ENCODE measurements around the gene HCN2. TPM values are rescaled to one million over a fixed set of nuclear protein-coding genes. Genes with fewer than 3 reads are reported as not detected.
"Not testable (repeated sequence)": the region's sequence is repeated elsewhere in the genome, so short reads cannot be mapped to it uniquely, and the experiment has no call there.

HCN2 gene
- total RNA-seq, 1 donor from 2014 or later: 8.0 TPM

DNA sequence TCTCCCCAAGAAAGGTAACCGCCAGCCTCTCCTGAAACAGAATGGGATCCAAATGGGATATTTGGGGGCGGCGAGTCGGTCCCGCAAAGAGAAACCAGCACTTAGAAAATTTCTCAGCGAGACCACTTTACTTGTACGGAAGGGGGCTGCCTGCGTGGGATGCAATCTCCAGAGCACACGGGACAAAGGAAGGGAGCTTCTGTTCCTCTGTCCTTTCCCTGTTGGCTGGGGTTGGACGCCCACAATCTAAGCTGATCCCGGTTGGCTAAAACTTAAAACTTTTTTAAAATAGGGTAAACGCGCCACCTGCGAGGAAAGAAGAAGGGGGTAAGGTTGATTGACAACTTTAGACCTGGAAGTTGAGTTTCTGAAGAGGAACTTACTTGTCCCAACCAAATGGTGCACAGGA lies 18.1 kb upstream of the HCN2 start:
- DNase-seq: no peak

DNA sequence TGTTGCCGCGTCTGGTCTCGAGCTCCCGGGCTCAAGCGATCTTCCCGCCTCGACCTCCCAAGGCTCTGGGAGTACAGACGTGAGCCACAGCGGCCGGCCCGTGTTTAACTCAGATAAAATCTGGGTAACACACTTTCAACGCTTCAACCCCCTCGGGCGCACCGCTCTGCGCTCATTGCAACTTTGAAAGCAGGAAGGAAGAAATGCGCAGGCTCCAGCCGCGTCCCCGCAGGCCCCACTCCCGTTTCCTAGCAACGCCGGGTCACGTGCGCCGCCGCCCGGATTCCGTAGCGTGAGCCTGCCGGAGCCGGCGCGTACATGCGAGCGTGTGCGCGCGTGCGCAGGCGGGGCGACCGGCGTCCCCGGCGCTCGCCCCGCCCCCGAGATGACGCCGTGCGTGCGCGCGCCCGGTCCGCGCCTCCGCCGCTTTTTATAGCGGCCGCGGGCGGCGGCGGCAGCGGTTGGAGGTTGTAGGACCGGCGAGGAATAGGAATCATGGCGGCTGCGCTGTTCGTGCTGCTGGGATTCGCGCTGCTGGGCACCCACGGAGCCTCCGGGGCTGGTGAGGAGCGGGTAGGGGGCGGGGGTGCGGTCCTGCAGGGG lies 17.4 kb upstream of the HCN2 start, which contains the start of gene BSG:
Gene BSG, plus strand, starts transcription at position 457 of the 603 bp plus-strand sequence. Its CDS starts 39 bp downstream, at position 496.
- peak; percentile 94 for DNase-seq

DNA sequence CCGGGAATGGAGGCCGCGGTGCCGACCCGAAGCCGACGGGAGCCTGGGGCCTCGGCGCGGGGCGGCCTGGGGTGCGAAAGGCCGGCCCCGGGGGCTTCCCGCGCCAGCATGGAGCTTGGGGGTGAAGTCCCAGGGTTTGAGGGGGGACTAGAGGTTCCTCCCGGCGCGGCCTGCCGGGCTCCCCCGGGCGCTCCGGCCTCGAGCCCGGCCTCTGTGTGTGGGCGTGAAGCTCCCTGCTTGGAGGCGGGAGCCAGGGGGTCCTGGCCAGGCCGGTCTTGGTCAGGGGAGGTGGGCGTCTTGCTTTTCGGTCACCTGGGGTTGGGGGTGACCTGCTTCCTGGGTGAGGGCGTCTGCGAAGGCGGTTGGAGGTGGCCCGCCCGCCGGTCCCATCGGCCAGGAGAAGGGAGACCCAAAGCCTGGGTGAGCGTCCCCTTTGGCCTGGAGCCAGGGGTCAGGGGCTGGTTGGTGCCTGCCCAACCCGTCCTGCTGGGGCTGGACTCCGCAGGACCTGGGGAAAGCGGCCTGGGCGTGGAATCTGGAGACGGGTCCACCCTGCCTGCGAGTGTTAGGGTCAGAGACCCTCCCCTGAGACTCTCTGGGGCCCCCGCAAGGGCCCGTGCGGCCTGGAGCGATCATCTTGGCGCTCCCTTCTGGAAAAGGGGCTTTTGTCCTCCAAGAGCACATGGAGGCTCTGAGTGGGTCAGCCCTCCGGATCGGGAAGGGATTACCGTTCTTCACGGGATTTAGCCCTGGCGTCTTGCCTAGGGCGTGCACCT lies 16.8 kb upstream of the HCN2 start:
- no peak for DNase-seq

DNA sequence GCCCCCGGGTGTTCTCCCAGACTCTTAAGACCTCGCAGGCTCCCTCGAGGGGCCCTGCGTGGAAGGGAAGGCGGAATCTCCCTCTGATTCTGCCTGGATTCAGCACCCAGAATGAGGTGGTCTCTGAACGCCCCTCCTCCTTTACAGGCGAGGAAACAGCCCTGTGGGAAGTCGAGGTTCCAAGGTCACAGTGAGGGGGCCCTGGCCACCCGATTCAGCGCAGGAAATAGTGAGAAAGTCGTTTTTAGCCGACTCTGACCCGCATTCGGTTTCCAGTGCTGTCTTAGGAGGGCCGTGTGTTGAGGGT lies 16.2 kb upstream of the HCN2 start:
- no peak for DNase-seq

DNA sequence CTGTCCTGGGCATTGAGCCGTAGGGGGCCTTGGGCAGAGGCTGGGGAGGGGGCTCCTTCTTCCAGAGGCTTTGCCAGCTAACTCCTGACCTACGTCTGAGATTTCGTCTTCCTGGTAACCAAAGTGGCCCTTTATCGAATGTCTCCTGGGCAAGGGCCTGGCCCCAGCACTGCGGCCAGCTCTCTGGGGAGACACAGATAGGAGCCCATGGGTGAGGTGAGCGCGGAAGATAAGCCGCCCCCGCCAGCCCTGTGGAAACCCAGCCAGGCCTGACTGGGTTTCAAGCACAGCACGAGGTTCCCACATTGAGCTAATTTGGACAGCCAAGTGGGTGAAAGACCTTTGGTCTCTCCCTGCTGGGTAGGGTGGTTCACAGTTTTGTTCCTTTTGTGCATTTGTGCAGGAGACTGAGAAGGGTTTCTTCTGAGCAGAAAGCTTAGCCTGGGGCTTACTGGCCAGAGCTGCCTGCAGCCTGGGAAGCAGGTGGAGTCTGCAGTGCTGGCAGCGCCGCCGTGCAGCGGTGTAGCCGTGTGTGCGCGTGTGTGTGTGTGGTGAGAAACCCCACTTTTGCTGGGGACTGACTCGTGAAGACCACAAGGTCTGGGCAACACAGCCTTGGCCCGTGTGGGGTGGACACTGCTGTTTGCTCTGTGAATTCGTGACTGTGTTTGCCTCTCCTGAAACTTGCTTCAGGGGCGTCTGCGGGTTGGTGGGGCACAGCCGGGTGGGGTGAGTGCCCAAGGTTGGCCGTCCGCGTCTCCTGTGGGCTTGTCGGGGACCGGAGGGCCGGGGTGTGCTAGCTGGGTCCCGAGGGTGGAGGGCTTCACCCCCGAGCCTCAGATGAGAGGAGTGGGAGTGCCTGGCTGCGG lies 14.8 kb upstream of the HCN2 start:
- DNase-seq: peak; percentile 60

DNA sequence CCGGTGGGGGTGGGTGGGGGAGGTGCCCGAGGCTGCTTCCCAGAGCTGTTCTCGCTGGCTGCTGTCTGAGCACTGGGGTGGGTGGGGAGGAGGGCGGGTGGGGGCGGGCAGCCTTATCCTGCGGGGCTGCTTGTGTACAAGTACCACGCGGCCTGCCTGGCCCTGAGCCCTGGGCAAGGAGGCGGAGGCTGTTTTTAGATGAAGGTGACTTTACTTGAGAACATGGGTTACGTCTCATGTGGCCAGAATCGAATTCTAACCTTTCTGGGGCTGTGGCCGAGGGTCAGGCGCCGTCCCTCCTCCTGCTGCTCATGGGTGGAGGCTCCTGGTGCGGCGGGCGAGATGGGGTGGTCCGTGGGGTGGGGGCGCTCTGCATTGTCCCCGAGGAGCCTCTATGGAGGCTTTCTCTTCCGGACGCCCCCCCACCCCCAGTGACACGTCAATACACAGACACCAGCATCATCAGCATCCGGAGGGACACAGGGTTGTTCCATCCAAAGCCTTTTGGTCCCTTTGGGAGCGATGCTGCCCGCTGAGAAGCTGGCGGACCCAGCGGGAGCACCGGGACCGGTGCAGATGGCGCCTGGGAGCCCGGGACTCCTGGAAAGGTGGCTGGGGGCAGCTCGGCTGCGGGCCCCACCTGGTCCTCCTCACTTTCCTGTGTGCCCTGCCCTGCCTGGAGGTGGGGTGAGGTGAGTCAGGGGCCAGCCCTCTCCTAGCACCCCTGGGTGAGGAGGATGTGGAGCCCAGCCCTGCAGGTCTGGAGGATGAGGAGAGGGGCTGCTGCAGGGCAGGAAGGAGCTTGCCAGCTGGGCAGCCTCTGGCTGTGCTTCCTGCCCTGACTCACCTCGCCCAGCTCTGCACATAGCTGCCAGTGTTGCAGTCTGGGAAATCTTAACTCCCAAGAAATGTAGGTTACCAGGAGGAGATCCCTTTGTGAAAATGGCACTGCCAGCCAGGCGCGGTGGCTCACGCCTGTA lies 13.9 kb upstream of the HCN2 start:
- DNase-seq: peak; percentile 41

DNA sequence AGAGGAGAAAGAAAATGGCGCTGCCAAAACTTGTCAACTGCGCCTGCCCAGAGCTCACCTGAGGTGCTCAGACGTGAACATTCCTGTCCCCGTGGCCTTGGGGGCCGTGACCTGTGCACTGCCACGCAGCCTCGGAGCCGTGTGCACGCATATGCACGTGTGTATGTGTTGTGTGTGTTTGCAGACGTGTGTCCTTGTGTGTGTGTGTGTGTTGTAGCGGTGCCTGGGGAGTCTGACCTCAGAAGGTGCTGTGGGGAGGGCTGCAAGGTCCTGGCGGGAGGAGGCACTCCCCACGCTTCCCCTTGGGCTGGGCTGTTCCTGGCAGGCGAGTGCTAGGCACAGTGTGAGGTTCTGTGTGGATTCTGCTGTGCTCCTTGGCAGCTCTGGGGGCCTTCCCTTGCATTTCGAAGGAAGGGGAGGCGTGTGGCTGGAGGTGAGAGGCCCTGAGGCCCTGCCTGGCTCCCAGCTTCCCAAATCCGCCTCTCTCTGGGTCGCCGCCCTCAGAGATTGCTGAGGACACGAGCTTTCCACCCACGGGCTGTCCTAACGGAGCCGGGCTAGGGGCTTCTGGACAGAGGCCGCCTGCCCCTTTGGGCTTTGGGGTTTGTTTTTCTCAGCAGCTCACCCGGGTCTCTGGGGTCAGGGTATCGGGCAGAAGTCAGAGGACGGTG lies 12.8 kb upstream of the HCN2 start:
- DNase-seq: no peak

DNA sequence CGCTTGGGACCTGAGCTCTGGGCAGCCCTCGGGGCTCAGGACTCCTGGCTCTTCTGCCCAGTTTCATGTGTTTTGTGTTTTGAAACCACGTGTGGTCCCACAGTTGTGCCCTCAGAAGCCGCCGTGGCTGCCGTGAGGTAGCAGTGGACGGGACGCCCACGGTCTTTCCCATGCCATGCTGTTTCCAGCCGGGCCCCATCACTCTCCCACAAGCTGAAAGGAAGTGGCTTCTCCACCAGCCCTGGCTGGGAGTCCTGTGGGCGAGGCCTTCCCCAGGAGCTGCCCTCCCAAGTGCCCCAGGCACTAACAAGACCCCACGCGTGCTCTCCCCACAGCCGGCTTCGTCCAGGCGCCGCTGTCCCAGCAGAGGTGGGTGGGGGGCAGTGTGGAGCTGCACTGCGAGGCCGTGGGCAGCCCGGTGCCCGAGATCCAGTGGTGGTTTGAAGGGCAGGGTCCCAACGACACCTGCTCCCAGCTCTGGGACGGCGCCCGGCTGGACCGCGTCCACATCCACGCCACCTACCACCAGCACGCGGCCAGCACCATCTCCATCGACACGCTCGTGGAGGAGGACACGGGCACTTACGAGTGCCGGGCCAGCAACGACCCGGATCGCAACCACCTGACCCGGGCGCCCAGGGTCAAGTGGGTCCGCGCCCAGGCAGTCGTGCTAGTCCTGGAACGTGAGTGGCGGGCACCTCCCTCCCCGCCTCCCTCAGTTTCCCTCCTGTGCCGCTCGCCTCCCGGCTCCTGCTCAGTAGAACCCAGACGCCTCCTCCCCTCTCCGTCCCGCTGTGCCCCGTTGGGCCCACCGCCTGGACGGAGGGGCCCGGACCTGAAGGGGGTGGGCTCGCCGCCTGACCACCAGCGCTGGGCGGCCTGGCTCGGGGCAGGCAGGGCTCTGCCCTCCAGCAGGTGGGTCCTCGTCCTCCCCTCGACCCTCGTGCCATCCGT lies 12.0 kb upstream of the HCN2 start:
- no peak for DNase-seq

DNA sequence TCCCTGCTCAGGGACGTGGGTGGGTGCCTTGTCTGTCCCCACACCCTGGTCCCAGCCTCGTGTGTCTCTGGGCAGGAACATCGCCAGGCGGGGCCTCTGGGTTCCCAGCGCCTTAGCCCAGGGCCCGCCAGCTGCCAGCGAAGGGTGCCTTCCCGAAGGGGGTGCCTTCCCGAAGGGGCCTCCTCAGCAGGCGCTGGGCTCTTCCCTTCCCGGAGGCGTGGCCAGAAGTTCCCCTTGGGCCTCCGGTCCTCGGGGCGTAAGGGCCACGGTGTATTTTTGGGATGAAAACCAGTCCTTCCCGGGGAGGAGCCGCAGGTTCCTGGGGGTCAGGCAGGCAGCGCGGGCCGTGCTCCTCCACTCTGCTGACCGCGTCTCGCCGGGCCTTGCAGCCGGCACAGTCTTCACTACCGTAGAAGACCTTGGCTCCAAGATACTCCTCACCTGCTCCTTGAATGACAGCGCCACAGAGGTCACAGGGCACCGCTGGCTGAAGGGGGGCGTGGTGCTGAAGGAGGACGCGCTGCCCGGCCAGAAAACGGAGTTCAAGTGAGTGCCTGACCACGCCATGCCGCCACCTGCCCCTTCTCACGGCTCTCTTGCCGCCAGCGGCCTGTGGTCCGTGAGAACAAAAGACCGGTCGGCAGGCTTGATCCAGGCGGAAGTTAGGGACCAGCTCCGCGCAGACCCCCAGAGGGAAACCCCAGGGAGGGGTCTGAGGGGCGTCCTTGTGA lies 10.4 kb upstream of the HCN2 start:
- DNase-seq: no peak

DNA sequence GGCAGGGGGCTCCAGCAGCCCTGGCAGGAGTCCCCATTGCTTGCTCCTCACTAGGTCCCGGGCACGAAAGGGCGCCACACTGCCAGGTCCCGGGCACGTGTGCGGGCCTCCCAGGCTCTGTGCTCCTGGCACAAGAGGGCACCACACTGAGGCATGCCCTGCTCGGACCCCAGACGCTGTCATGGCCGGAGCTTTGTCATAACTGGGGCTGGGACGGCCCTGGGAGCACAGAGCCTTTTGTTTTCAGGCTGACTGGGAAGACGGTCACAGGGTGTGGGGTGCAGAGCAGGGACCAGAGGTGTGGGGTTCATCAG lies 9.9 kb upstream of the HCN2 start:
- no peak for DNase-seq

DNA sequence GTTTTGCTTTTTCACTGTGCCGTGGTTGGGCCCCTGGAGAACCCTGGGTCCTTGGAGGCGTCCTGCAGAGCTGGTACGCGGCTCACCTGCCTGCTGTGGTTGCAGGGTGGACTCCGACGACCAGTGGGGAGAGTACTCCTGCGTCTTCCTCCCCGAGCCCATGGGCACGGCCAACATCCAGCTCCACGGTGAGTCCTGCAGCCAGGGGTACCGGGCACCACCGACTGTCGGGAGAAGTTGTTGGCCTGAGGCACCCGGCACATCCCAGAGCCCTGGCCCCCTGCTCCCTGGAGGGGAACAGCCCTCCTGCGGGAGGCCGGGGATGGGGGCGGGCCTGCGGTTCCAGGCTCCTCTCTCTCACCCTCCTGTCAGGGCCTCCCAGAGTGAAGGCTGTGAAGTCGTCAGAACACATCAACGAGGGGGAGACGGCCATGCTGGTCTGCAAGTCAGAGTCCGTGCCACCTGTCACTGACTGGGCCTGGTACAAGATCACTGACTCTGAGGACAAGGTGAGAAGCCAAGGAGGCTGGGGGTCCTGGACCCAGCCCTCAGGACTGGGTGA lies 9.3 kb upstream of the HCN2 start:
- no peak for DNase-seq

DNA sequence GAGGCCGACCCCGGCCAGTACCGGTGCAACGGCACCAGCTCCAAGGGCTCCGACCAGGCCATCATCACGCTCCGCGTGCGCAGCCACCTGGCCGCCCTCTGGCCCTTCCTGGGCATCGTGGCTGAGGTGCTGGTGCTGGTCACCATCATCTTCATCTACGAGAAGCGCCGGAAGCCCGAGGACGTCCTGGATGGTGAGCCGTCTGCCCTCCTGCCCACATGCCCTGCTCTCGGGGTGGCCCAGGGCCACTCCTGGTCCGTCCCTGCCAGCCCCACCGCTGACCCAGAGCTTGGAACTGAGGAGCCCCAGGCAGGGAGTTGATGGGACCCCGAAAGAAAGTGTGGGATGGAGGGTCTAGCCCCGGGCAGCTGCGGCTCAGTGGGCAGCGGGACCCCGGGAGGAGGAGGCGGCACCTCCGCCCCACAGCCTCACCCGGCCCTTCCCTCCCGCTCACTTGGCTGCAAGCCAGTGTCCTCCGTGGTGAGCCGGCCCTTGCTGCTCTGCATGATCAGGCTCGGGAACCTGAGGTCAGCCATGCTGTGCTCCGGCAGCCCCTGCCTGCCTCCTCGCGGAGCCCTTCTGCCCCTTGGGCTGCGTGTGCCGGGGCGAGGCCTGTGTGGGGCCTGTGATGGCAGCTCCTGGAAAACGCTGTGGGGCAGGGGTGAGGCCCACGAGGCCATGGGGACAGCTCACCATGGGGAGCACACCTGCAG lies 8.1 kb upstream of the HCN2 start:
- no peak for DNase-seq

DNA sequence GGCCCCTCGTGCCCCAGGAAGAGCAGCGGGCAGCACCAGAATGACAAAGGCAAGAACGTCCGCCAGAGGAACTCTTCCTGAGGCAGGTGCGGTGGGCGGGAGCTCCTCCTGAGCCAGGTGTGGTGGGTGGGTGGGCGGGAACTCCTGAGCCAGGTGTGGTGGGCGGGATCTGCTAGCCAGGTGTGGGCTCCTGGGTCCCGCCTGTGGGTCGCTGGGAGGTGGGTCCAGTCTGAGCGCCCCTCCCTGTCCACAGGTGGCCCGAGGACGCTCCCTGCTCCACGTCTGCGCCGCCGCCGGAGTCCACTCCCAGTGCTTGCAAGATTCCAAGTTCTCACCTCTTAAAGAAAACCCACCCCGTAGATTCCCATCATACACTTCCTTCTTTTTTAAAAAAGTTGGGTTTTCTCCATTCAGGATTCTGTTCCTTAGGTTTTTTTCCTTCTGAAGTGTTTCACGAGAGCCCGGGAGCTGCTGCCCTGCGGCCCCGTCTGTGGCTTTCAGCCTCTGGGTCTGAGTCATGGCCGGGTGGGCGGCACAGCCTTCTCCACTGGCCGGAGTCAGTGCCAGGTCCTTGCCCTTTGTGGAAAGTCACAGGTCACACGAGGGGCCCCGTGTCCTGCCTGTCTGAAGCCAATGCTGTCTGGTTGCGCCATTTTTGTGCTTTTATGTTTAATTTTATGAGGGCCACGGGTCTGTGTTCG lies 7.0 kb upstream of the HCN2 start:
- no peak for DNase-seq

DNA sequence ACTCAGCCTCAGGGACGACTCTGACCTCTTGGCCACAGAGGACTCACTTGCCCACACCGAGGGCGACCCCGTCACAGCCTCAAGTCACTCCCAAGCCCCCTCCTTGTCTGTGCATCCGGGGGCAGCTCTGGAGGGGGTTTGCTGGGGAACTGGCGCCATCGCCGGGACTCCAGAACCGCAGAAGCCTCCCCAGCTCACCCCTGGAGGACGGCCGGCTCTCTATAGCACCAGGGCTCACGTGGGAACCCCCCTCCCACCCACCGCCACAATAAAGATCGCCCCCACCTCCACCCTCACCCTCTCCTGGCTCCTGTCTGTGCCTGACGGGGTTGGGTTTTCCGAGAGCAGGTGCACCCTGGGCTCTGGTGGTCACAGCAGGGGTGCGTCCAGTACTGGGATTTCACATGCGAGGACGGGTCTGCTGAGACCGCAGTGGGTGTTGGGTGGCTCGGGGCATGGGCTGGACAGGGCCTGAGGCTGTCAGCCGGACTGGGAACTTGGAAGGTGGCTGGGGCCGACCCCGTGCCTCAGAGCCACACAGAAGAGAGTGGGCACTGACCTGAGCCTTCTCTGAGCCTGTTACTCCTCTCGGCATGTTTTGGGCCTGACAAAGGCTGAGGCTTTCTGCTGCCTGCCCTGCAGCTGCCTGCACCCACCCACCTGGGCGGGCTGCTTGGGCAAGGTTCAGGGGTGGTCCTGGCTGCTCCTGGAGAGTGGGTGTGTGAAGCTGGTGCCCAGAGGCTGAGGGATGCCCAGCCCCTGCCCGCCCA lies 6.3 kb upstream of the HCN2 start:
- DNase-seq: no peak

DNA sequence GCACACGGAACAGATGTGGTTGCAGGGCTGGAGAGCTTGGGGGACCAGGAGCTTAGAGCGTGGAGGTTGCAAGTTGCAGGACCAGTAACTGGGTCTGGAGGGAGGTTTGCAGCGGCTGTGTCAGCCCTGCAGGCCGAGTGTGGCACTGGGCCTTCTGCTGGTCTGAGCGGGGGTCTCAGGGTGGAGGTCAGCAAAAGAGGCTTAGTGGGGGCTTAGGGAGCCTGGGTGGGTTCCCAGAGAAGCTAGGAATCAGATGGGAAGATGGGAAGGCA lies 5.8 kb upstream of the HCN2 start:
- no peak for DNase-seq

DNA sequence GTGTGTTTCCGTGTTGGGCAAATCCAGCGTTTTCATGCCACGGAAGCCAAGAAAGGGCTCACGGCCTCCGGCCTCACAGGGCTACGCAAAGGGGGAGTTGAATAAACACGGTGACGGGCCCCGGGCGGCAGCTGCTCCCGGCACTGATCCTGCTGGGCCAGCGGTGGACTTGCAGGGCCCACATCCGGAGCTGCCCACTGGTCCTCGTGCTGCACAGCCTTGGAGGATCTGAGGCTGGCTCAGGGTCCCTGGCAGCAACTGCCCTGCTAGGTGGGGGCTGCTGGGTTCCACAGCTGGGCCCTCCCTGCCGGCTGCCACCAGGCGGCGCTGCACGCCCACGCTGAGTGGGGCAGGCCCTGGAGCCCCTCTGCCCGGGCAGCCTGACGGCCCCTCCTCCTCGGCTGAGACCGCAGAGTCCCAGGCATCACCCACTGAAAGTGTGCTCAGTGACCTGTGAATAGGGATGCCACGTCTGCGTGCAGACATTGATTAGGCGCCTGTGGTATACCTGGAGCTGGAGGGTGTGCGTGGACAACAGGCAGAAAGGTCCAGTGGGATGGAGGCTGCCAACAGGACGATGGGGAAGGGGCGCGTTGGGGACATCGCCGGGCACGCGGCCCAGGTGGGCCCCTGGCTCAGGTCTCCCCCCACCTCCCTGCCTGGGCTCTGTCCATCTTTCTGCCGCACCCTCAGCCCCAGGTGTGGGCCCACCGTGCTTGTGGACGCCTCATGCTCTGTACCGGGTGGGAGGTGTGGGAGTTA lies 5.3 kb upstream of the HCN2 start:
- no peak for DNase-seq

DNA sequence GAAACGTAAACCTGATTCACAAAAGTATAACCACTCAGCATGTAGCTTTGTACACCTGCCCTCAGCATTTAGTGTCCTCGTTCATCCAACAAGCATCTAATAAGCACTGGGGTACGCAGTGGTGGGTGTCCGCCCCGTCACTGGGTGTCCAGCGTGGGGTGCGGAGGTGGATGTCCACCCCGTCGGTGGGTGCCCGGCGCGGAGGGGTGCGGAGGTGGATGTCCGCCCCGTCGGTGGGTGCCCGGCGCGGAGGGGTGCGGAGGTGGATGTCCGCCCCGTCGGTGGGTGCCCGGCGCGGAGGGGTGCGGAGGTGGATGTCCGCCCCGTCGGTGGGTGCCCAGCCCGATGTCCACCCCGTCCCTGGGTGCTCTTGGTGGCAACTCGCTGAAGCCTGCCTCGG lies 4.5 kb upstream of the HCN2 start:
- not testable (repeated sequence) for DNase-seq
